Measurements from ENCODE around the gene ZNF92. TPM values are rescaled to one million over a fixed set of nuclear protein-coding genes. Genes with fewer than 3 reads are reported as not detected.
"Not testable (repeated sequence)": the region's sequence is repeated elsewhere in the genome, so short reads cannot be mapped to it uniquely, and the experiment has no call there.

Gene ZNF92
- total and polyA plus RNA-seq, 12 donors: 1.8 to 4.2 (median 3.5) TPM

GRCh38 chr7:65409363-65409762 is 35.7 kb downstream of the ZNF92 start:
- Histone ChIP-seq H3K27me3 (no peaks in the 10 kb centered on the region), H3K36me3 (no peaks in the 10 kb centered on the region), H3K4me1 (no peaks in the 10 kb centered on the region), H3K4me3 (no peak overlapping the region), H3K27ac (no peak overlapping the region), H3K9me3 (peaks cover 0 to 47% (median 15%) of the 10 kb centered on the region in 11 donors)
- 92 to 98% methylated on average over 3 of the region's 3 CpGs for WGBS, 2 donors
- no peak for TF ChIP-seq CTCF (IDR thresholded peaks at IDR 0.05)
- DNase-seq (no peak), ATAC-seq (no peak)
- intact Hi-C loops (cut with DNase I): no loop called here

GRCh38 chr7:65411249-65411648 is 37.6 kb downstream of the ZNF92 start:
- ATAC-seq (no peak), DNase-seq (no peak)
- intact Hi-C loops (cut with DNase I): no loop called here
- TF ChIP-seq CTCF (IDR thresholded peaks at IDR 0.05): no peak
- Histone ChIP-seq H3K4me3 (no peak overlapping the region), H3K9me3 (peaks cover 0 to 45% (median 0%) of the 10 kb centered on the region in 11 donors), H3K27me3 (no peaks in the 10 kb centered on the region), H3K4me1 (no peaks in the 10 kb centered on the region), H3K27ac (no peak overlapping the region), H3K36me3 (no peaks in the 10 kb centered on the region)

- no peaks in the 10 kb centered on the region for H3K36me3 ChIP-seq
- H3K27me3 ChIP-seq: no peaks in the 10 kb centered on the region
- DNase-seq: no peak
- no peak overlapping the region for H3K27ac ChIP-seq
- intact Hi-C loops (cut with DNase I): no loop called here
- H3K4me1 ChIP-seq: no peaks in the 10 kb centered on the region
- peaks cover 0 to 54% (median 10%) of the 10 kb centered on the region in 11 donors for H3K9me3 ChIP-seq
- no peak for TF ChIP-seq CTCF (IDR thresholded peaks at IDR 0.05)
- no peak overlapping the region for H3K4me3 ChIP-seq
- no peak for ATAC-seq
These were observed 49.0 kb downstream of the ZNF92 start for GRCh38 chr7:65422670-65423069.

- intact Hi-C loops (cut with DNase I): not testable (repeated sequence)
These were observed 49.6 kb downstream of the ZNF92 start for GRCh38 chr7:65423286-65423685.

GRCh38 chr7:65429642-65430343 is 56.1 kb downstream of the ZNF92 start:
- DNase-seq: no peak
- no peaks in the 10 kb centered on the region for H3K36me3 ChIP-seq
- H3K4me1 ChIP-seq: no peaks in the 10 kb centered on the region
- peaks cover 0 to 44% (median 7%) of the 10 kb centered on the region in 11 donors for H3K9me3 ChIP-seq
- no peak overlapping the region for H3K4me3 ChIP-seq
- H3K27me3 ChIP-seq: no peaks in the 10 kb centered on the region
- no peak for TF ChIP-seq CTCF (IDR thresholded peaks at IDR 0.05)
- 87 to 90% methylated on average over 26 of the region's 26 CpGs for WGBS, 2 donors
- no peak for ATAC-seq
- H3K27ac ChIP-seq: no peak overlapping the region
- intact Hi-C loops (cut with DNase I): no loop called here

More at GRCh38 chr7:65423286-65423685, 49.6 kb downstream of the ZNF92 start:
- peaks cover 0 to 57% (median 10%) of the 10 kb centered on the region in 11 donors for H3K9me3 ChIP-seq
- ATAC-seq, DNase-seq, H3K36me3 ChIP-seq, H3K27ac ChIP-seq, H3K4me3 ChIP-seq, H3K27me3 ChIP-seq, H3K4me1 ChIP-seq: not testable (repeated sequence)
- 79 to 81% methylated on average over 3 of the region's 3 CpGs for WGBS, 2 donors
